Measurements from ENCODE around the gene SUPT6H.

Gene SUPT6H

DNA sequence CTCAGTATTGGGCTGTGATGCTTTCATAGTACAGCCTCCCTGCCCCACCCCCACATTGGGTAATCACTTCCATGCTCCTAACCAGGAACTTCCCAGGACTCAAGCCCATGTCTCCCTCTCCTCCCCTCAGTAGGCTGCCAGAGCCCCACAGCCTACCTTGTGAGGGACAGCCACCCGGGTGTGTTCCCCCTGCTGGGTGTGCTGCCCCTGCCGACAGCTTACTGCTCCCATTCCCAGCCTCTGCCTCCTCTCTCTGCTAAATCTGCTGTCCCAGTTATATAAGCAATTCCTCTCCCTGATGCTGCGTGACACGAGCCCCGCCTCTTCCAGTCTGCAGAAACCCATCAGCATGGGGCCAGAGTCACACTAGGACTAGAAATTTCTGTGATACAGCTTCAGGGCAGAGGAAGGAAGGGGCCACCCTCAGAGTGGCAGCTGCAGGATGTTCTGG is 48.0 kb upstream of the SUPT6H start, which contains the start of gene RSKR:
RSKR (minus strand) TSS at position 255 of the 451 bp plus-strand sequence; CDS start at position 231, 24 bp downstream.
- H3K36me3 ChIP-seq (ENCODE audit: insufficient read depth, low read length), result peaks cover 87% of the 10 kb centered on the region
- H3K9me2 ChIP-seq (ENCODE audit: low read depth, low read length), result no peaks in the 10 kb centered on the region
- H3K27me3 ChIP-seq (ENCODE audit: insufficient read depth, low read length), result no peaks in the 10 kb centered on the region
- no peak within 1 kb of the TSS for H3K9ac ChIP-seq (ENCODE audit: low read length)
- H2AFZ ChIP-seq (ENCODE audit: low read length), result no peak within 1 kb of the TSS
- H3K9me3 ChIP-seq (ENCODE audit: low read length), result no peaks in the 10 kb centered on the region
- H3K4me3 ChIP-seq (ENCODE audit: low read depth, low read length, poor library complexity, severe bottlenecking), result no peak within 1 kb of the TSS
- no peaks in the 10 kb centered on the region for H4K20me1 ChIP-seq (ENCODE audit: insufficient read depth, low read length)
- no peaks in the 10 kb centered on the region for H3K79me2 ChIP-seq (ENCODE audit: insufficient read depth, low read length)
- H3K27ac ChIP-seq (ENCODE audit: low read depth, low read length, poor library complexity, severe bottlenecking), result no peak within 1 kb of the TSS
- H3F3A ChIP-seq (ENCODE audit: insufficient read depth, low read length), result no peaks in the 10 kb centered on the region
- TF ChIP-seq EZH2 (IDR thresholded peaks at IDR 0.05; ENCODE audit: borderline replicate concordance, low read length), result no peak
- TF ChIP-seq, protein P1, sequence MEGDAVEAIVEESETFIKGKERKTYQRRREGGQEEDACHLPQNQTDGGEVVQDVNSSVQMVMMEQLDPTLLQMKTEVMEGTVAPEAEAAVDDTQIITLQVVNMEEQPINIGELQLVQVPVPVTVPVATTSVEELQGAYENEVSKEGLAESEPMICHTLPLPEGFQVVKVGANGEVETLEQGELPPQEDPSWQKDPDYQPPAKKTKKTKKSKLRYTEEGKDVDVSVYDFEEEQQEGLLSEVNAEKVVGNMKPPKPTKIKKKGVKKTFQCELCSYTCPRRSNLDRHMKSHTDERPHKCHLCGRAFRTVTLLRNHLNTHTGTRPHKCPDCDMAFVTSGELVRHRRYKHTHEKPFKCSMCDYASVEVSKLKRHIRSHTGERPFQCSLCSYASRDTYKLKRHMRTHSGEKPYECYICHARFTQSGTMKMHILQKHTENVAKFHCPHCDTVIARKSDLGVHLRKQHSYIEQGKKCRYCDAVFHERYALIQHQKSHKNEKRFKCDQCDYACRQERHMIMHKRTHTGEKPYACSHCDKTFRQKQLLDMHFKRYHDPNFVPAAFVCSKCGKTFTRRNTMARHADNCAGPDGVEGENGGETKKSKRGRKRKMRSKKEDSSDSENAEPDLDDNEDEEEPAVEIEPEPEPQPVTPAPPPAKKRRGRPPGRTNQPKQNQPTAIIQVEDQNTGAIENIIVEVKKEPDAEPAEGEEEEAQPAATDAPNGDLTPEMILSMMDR (IDR thresholded peaks at IDR 0.05; ENCODE audit: low read length), result no peak
- no peaks in the 10 kb centered on the region for H3K4me1 ChIP-seq (ENCODE audit: insufficient read depth, low read length, severe bottlenecking)
- no peak within 1 kb of the TSS for H3K4me2 ChIP-seq (ENCODE audit: low read length)

DNA sequence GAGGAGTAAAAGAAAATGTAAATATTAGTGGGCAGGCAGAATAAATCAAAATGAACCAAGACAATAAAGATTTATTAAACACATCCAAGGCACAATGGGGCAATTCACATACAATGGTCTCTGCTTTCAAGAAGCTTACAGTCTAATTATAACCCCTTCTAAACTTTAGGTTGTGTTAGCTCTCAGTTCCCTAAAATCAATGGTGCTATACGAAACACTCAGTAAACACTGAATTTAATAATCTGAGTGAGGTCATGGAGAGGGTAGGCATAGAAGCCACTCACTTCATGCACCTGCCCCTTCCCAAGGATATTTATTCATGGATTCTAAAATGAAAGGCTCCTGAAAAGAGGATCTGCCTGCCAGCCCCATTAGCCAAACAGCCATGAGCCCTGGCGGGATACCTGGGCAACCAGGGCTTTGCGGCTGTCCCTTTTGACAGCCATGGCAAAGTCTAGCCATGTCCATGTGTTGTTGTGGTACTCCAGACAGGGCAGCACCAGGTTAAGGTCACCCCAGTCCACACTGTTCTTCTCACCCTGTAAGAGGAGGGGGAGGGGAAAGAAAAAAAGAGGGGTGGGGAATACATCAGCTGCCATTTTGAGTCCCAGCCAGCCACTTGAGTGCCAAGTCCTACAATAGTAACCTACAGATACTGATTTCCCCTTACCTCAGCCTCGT is 46.6 kb upstream of the SUPT6H start:
- Histone ChIP-seq H3K4me3 (ENCODE audit: low read depth, low read length, poor library complexity, severe bottlenecking) (no peak overlapping the region), H3K36me3 (ENCODE audit: insufficient read depth, low read length) (peaks cover 95% of the 10 kb centered on the region), H3K27me3 (ENCODE audit: insufficient read depth, low read length) (no peaks in the 10 kb centered on the region), H3K9me2 (ENCODE audit: low read depth, low read length) (no peaks in the 10 kb centered on the region), H3K9me3 (ENCODE audit: low read length) (no peaks in the 10 kb centered on the region), H3K9ac (ENCODE audit: low read length) (no peak overlapping the region), H3K4me1 (ENCODE audit: insufficient read depth, low read length, severe bottlenecking) (no peaks in the 10 kb centered on the region), H4K20me1 (ENCODE audit: insufficient read depth, low read length) (no peaks in the 10 kb centered on the region), H3F3A (ENCODE audit: insufficient read depth, low read length) (no peaks in the 10 kb centered on the region), H2AFZ (ENCODE audit: low read length) (no peak overlapping the region), H3K4me2 (ENCODE audit: low read length) (no peak overlapping the region), H3K79me2 (ENCODE audit: insufficient read depth, low read length) (no peaks in the 10 kb centered on the region), H3K27ac (ENCODE audit: low read depth, low read length, poor library complexity, severe bottlenecking) (no peak overlapping the region)
- TF ChIP-seq, protein P1 (IDR thresholded peaks at IDR 0.05; ENCODE audit: low read length), result no peak
- no peak for TF ChIP-seq EZH2 (IDR thresholded peaks at IDR 0.05; ENCODE audit: borderline replicate concordance, low read length)

DNA sequence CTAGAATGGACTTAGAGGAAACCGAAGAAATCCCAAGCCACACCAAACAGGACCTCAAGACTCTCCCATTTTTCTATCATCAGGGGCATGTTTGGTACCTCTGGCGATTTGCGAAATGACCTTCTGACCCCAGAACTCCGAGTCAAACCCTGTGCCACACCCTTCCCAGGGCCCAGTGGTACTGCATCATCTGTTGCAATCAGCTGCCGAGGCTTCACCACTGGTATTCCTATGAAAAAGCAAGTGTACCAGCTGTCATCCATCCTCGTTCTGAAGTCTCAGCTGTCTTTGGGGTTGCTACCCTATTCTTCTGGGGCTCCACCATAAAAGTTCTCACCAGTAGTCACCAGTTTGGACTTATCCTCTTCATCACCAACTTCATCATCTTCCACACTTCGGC is 45.7 kb upstream of the SUPT6H start:
- no peaks in the 10 kb centered on the region for H3K27me3 ChIP-seq (ENCODE audit: insufficient read depth, low read length)
- TF ChIP-seq EZH2 (IDR thresholded peaks at IDR 0.05; ENCODE audit: borderline replicate concordance, low read length), result no peak
- TF ChIP-seq, protein P1 (IDR thresholded peaks at IDR 0.05; ENCODE audit: low read length), result no peak
- no peaks in the 10 kb centered on the region for H3K9me3 ChIP-seq (ENCODE audit: low read length)
- H3K4me3 ChIP-seq (ENCODE audit: low read depth, low read length, poor library complexity, severe bottlenecking), result no peak overlapping the region
- H3K9ac ChIP-seq (ENCODE audit: low read length), result no peak overlapping the region
- H3K36me3 ChIP-seq (ENCODE audit: insufficient read depth, low read length), result peaks cover 95% of the 10 kb centered on the region
- H4K20me1 ChIP-seq (ENCODE audit: insufficient read depth, low read length), result no peaks in the 10 kb centered on the region
- H3K4me2 ChIP-seq (ENCODE audit: low read length), result no peak overlapping the region
- H3K27ac ChIP-seq (ENCODE audit: low read depth, low read length, poor library complexity, severe bottlenecking), result no peak overlapping the region
- H2AFZ ChIP-seq (ENCODE audit: low read length), result no peak overlapping the region
- no peaks in the 10 kb centered on the region for H3K9me2 ChIP-seq (ENCODE audit: low read depth, low read length)
- no peaks in the 10 kb centered on the region for H3F3A ChIP-seq (ENCODE audit: insufficient read depth, low read length)
- no peaks in the 10 kb centered on the region for H3K79me2 ChIP-seq (ENCODE audit: insufficient read depth, low read length)
- H3K4me1 ChIP-seq (ENCODE audit: insufficient read depth, low read length, severe bottlenecking), result no peaks in the 10 kb centered on the region

Measured in OCI-LY1 (cell line).